CD4-positive, alpha-beta memory T cell (primary cell): Measurements from ENCODE around the gene CELF5. TPM values are rescaled to one million over a fixed set of nuclear protein-coding genes. Genes with fewer than 3 reads are reported as not detected.

Experiments
- CTCF ChIA-PET: fragments of 350-600 bp; sonication (Branson Sonifier 250); formaldehyde crosslinking; loops from one replicate; lab custom pipeline; 2021; ENCODE audit warnings: inconsistent platforms; ENCODE audit not compliant: partially characterized antibody; lab: Charles Lee
- POLR2A ChIA-PET: fragments of 350-600 bp; sonication (Branson Sonifier 250); formaldehyde crosslinking; loops from one replicate; lab custom pipeline; 2021; ENCODE audit not compliant: partially characterized antibody; lab: Charles Lee
- DNase-seq, 5 donors: peaks; one replicate each; pipeline versions ENCODE4 v3.0.0 to v3.0.0-alpha.2; 2020 to 2022; ENCODE audit warnings: mixed read lengths in 1 of 5
- H3K27ac ChIP-seq: one replicate; pipeline ENCODE4 v1.7.0; 2013; ENCODE audit warnings: low read depth, low read length
- H3K27me3 ChIP-seq: 2 replicates; pipeline ENCODE4 v1.7.0; 2013; ENCODE audit warnings: mild to moderate bottlenecking, low read length, moderate library complexity; ENCODE audit not compliant: insufficient read depth
- H3K36me3 ChIP-seq: 2 replicates; pipeline ENCODE4 v1.7.0; 2013; ENCODE audit warnings: mild to moderate bottlenecking, low read length, moderate library complexity; ENCODE audit not compliant: insufficient read depth
- H3K4me1 ChIP-seq: 2 replicates; pipeline ENCODE4 v1.7.0; 2013; ENCODE audit warnings: mild to moderate bottlenecking, low read length, moderate library complexity; ENCODE audit not compliant: insufficient read depth
- H3K4me3 ChIP-seq, 2 donors: one replicate each; pipeline ENCODE4 v1.7.0; 2013; ENCODE audit warnings: low read length in 2 of 2, mild to moderate bottlenecking in 1 of 2
- H3K9me3 ChIP-seq, 2 donors: one replicate each; pipeline ENCODE4 v1.7.0; 2013; ENCODE audit warnings: low read length in 2 of 2, control low read depth in 1 of 2; ENCODE audit not compliant: control insufficient read depth in 1 of 2
- H3K27ac Mint-ChIP-seq, 7 donors: one replicate each; pipeline ENCODE4 v1.8.0; 2020 to 2021; ENCODE audit warnings: mixed read lengths in 7 of 7, mild to moderate bottlenecking in 6 of 7, inconsistent platforms in 3 of 7, moderate library complexity in 3 of 7
- H3K27me3 Mint-ChIP-seq, 2 donors: one replicate each; pipeline ENCODE4 v1.8.0; 2020 to 2021; ENCODE audit warnings: mixed read lengths in 2 of 2
- H3K36me3 Mint-ChIP-seq, 2 donors: one replicate each; pipeline ENCODE4 v1.8.0; 2020 to 2021; ENCODE audit warnings: mixed read lengths in 2 of 2, inconsistent platforms in 1 of 2, mild to moderate bottlenecking in 1 of 2
- H3K4me1 Mint-ChIP-seq, 4 donors: one replicate each; pipeline ENCODE4 v1.8.0; 2020 to 2021; ENCODE audit warnings: mixed read lengths in 4 of 4, mild to moderate bottlenecking in 1 of 4
- H3K4me3 Mint-ChIP-seq, 8 donors: one replicate each; pipeline ENCODE4 v1.8.0; 2020 to 2021; ENCODE audit warnings: mixed read lengths in 8 of 8, mild to moderate bottlenecking in 7 of 8, moderate library complexity in 6 of 8, inconsistent platforms in 3 of 8
- H3K9me3 Mint-ChIP-seq, 8 donors: one replicate each; pipeline ENCODE4 v1.8.0; 2020 to 2021; ENCODE audit warnings: mixed read lengths in 8 of 8, mild to moderate bottlenecking in 5 of 8, inconsistent platforms in 3 of 8, moderate library complexity in 1 of 8
- intact Hi-C: fragments of 100-400 bp; cut with micrococcal nuclease; formaldehyde crosslinking; loops from one replicate; pipeline ENCODE4 v1.15.1; 2023
- polyA plus RNA-seq, 2 donors: library from polyadenylated mRNA; unstranded; fragments of 300-500 nt; fragmentation: Illumina TruSeq; gene quantifications; one replicate each; pipeline ENCODE4 v1.2.3, GENCODE V29; 2021
- total RNA-seq, 2 experiments: library from RNA; stranded (reverse); gene quantifications; one replicate each; pipeline ENCODE4 v1.2.3, GENCODE V29; 2021

Gene CELF5
- total and polyA plus RNA-seq, 4 experiments from 2014 or later = 0.32 to 0.64 (median 0.44) TPM; not detected in 1

GRCh38 chr19:3245050-3245449, 20.6 kb downstream of the CELF5 start:
- ChIA-PET CTCF (interaction anchor here (0.6 kb wide), 1 partner anchor 372 kb away, joined by 4 read pairs; no protein-coding TSS in a partner anchor), POLR2A (no interaction called here)
- intact Hi-C loops = no loop called here
- no peak for DNase-seq
- Mint-ChIP-seq H3K4me1 (no peaks in the 10 kb centered on the region), H3K27me3 (peaks cover 0 to 2% of the 10 kb centered on the region in 2 donors), H3K36me3 (no peaks in the 10 kb centered on the region), H3K9me3 (no peaks in the 10 kb centered on the region), H3K27ac (no peak overlapping the region), H3K4me3 (no peak overlapping the region)
- no peaks in the 10 kb centered on the region for H3K9me3 ChIP-seq
- H3K36me3 ChIP-seq = no peaks in the 10 kb centered on the region
- H3K27me3 ChIP-seq = no peaks in the 10 kb centered on the region
- H3K4me1 ChIP-seq = no peaks in the 10 kb centered on the region
- no peak overlapping the region for H3K4me3 ChIP-seq
- H3K27ac ChIP-seq = no peak overlapping the region

GRCh38 chr19:3248728-3249326, 24.4 kb downstream of the CELF5 start:
- no peaks in the 10 kb centered on the region for H3K4me1 ChIP-seq
- peaks cover 0 to 2% (median 0%) of the 10 kb centered on the region in 4 donors for H3K4me1 Mint-ChIP-seq

GRCh38 chr19:3249408-3249807, 24.9 kb downstream of the CELF5 start:
- intact Hi-C loops = no loop called here
- H3K27ac Mint-ChIP-seq = peak overlapping the region in 1 of 7 donors; percentile 57
- Histone ChIP-seq H3K36me3 (no peaks in the 10 kb centered on the region), H3K4me3 (no peak overlapping the region), H3K9me3 (no peaks in the 10 kb centered on the region), H3K27me3 (no peaks in the 10 kb centered on the region), H3K27ac (no peak overlapping the region), H3K4me1 (no peaks in the 10 kb centered on the region)
- peaks cover 0 to 17% (median 12%) of the 10 kb centered on the region in 8 donors for H3K9me3 Mint-ChIP-seq
- H3K4me1 Mint-ChIP-seq = peaks cover 0 to 2% (median 0%) of the 10 kb centered on the region in 4 donors
- no peak for DNase-seq
- no peak overlapping the region for H3K4me3 Mint-ChIP-seq
- ChIA-PET POLR2A (no interaction called here), CTCF (no interaction called here)
- no peaks in the 10 kb centered on the region for H3K36me3 Mint-ChIP-seq
- H3K27me3 Mint-ChIP-seq = peaks cover 9 to 23% of the 10 kb centered on the region in 2 donors

More at GRCh38 chr19:3248728-3249326, 24.4 kb downstream of the CELF5 start:
- Mint-ChIP-seq H3K4me3 (no peak overlapping the region), H3K9me3 (peaks cover 0 to 13% (median 8%) of the 10 kb centered on the region in 8 donors), H3K27me3 (peaks cover 9 to 21% of the 10 kb centered on the region in 2 donors), H3K27ac (no peak overlapping the region), H3K36me3 (no peaks in the 10 kb centered on the region)
- H3K36me3 ChIP-seq = no peaks in the 10 kb centered on the region
- H3K4me3 ChIP-seq = no peak overlapping the region
- DNase-seq = no peak
- no peaks in the 10 kb centered on the region for H3K27me3 ChIP-seq
- ChIA-PET CTCF (interaction anchor here (0.7 kb wide), 1 partner anchor 1268 kb away, joined by 3 read pairs; no protein-coding TSS in a partner anchor), POLR2A (no interaction called here)
- no peak overlapping the region for H3K27ac ChIP-seq
- intact Hi-C loops = no loop called here
- H3K9me3 ChIP-seq = no peaks in the 10 kb centered on the region

- peaks cover 0 to 21% (median 15%) of the 10 kb centered on the region in 8 donors for H3K9me3 Mint-ChIP-seq
- peaks cover 16 to 27% of the 10 kb centered on the region in 2 donors for H3K27me3 Mint-ChIP-seq
- Histone ChIP-seq H3K36me3 (no peaks in the 10 kb centered on the region), H3K4me3 (no peak overlapping the region), H3K27me3 (no peaks in the 10 kb centered on the region), H3K27ac (no peak overlapping the region), H3K4me1 (no peaks in the 10 kb centered on the region), H3K9me3 (no peaks in the 10 kb centered on the region)
- DNase-seq = peak in 2 of 5 donors; percentile 31 to 52
- intact Hi-C loops = no loop called here
- H3K4me3 Mint-ChIP-seq = no peak overlapping the region
- ChIA-PET CTCF (no interaction called here), POLR2A (no interaction called here)
- H3K4me1 Mint-ChIP-seq = peaks cover 0 to 2% (median 0%) of the 10 kb centered on the region in 4 donors
- no peaks in the 10 kb centered on the region for H3K36me3 Mint-ChIP-seq
- no peak overlapping the region for H3K27ac Mint-ChIP-seq
Observed at GRCh38 chr19:3250675-3251074, 26.2 kb downstream of the CELF5 start.

- POLR2A ChIA-PET = no interaction called here
- Mint-ChIP-seq H3K27ac (no peak overlapping the region), H3K36me3 (no peaks in the 10 kb centered on the region)
Observed at GRCh38 chr19:3251229-3251628, 26.8 kb downstream of the CELF5 start.

GRCh38 chr19:3252650-3253049, 28.2 kb downstream of the CELF5 start:
- Mint-ChIP-seq H3K4me3 (no peak overlapping the region), H3K27me3 (peaks cover 16 to 27% of the 10 kb centered on the region in 2 donors), H3K27ac (no peak overlapping the region), H3K4me1 (peaks cover 0 to 2% (median 0%) of the 10 kb centered on the region in 4 donors), H3K36me3 (no peaks in the 10 kb centered on the region), H3K9me3 (peaks cover 0 to 21% (median 15%) of the 10 kb centered on the region in 8 donors)
- H3K27me3 ChIP-seq = no peaks in the 10 kb centered on the region
- no peak overlapping the region for H3K4me3 ChIP-seq
- no peak overlapping the region for H3K27ac ChIP-seq
- ChIA-PET POLR2A (no interaction called here), CTCF (interaction anchor here (1.1 to 1.5 kb wide), 2 partner anchors 12 to 23 kb away, joined by 3 to 4 read pairs; no protein-coding TSS in a partner anchor)
- DNase-seq = no peak
- intact Hi-C loops = no loop called here
- H3K4me1 ChIP-seq = no peaks in the 10 kb centered on the region
- no peaks in the 10 kb centered on the region for H3K9me3 ChIP-seq
- H3K36me3 ChIP-seq = no peaks in the 10 kb centered on the region

More at GRCh38 chr19:3251229-3251628, 26.8 kb downstream of the CELF5 start:
- H3K27me3 Mint-ChIP-seq = peaks cover 16 to 27% of the 10 kb centered on the region in 2 donors
- no peak for DNase-seq
- CTCF ChIA-PET = interaction anchor here (0.7 kb wide), 1 partner anchor 1727 kb away, joined by 3 read pairs; no protein-coding TSS in a partner anchor
- H3K4me1 Mint-ChIP-seq = peaks cover 0 to 2% (median 0%) of the 10 kb centered on the region in 4 donors
- H3K36me3 ChIP-seq = no peaks in the 10 kb centered on the region
- H3K4me3 ChIP-seq = no peak overlapping the region
- no peaks in the 10 kb centered on the region for H3K27me3 ChIP-seq
- intact Hi-C loops = no loop called here
- peaks cover 0 to 21% (median 15%) of the 10 kb centered on the region in 8 donors for H3K9me3 Mint-ChIP-seq
- H3K27ac ChIP-seq = no peak overlapping the region
- no peaks in the 10 kb centered on the region for H3K9me3 ChIP-seq
- H3K4me3 Mint-ChIP-seq = peak overlapping the region in 1 of 8 donors; percentile 68
- no peaks in the 10 kb centered on the region for H3K4me1 ChIP-seq

DNA sequence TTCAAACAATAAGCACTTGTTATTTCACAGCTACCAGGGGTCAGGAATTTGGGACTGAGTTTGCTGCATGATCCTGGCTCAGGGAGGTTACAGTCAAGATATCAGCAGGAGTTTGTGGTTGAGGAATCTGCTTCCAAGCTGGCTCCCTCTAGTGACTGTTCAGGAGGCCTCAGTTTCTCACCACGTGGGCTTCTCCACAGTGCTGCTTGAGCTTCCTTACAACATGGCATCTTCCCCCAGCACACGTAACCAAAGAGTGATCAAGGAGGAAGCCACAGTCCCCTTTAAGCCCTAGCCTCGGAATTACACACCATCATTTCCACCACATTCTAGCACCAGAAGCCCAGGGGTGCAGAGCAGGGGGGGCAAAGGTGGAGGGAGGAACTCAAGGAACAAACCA, 28.8 kb downstream of the CELF5 start:
- no peak overlapping the region for H3K27ac ChIP-seq
- CTCF ChIA-PET = interaction anchor here (1.1 kb wide), 1 partner anchor 13 kb away, joined by 3 read pairs; no protein-coding TSS in a partner anchor
- H3K4me3 Mint-ChIP-seq = no peak overlapping the region
- peaks cover 16 to 27% of the 10 kb centered on the region in 2 donors for H3K27me3 Mint-ChIP-seq
- peaks cover 0 to 2% (median 0%) of the 10 kb centered on the region in 4 donors for H3K4me1 Mint-ChIP-seq
- POLR2A ChIA-PET = no interaction called here
- H3K9me3 ChIP-seq = no peaks in the 10 kb centered on the region
- H3K27ac Mint-ChIP-seq = no peak overlapping the region
- no peak overlapping the region for H3K4me3 ChIP-seq
- H3K27me3 ChIP-seq = no peaks in the 10 kb centered on the region
- no peaks in the 10 kb centered on the region for H3K4me1 ChIP-seq
- H3K9me3 Mint-ChIP-seq = peaks cover 0 to 21% (median 15%) of the 10 kb centered on the region in 8 donors
- H3K36me3 ChIP-seq = no peaks in the 10 kb centered on the region
- H3K36me3 Mint-ChIP-seq = no peaks in the 10 kb centered on the region
- intact Hi-C loops = no loop called here
- DNase-seq = no peak
